IMR-90 (cell line): ENCODE results near the gene MRPL9.

Experiments
- BHLHE40 ChIP-seq: fragments of 150-350 bp; IDR thresholded peaks from 2 replicates; pipeline ENCODE4 v1.6.1; 2016; ENCODE audit warnings: mild to moderate bottlenecking, low read depth, low read length
- CTCF ChIP-seq: conservative IDR thresholded peaks from 2 replicates; pipeline ENCODE4 v1.5.1; 2012; ENCODE audit warnings: mild to moderate bottlenecking, low read depth, low read length, improper control_type of control experiment
- ELK1 ChIP-seq: fragments of 150-350 bp; IDR thresholded peaks from 2 replicates; pipeline ENCODE4 v1.6.1; 2016; ENCODE audit warnings: low read depth, mild to moderate bottlenecking, low read length, moderate library complexity, borderline replicate concordance
- FOS ChIP-seq: fragments of 150-350 bp; IDR thresholded peaks from 2 replicates; pipeline ENCODE4 v1.6.1; 2016; ENCODE audit warnings: low read depth, low read length
- MAFK ChIP-seq: IDR thresholded peaks from 2 replicates; pipeline ENCODE4 v1.6.1; 2012; ENCODE audit warnings: low read depth, low read length, improper control_type of control experiment
- POLR2A ChIP-seq: IDR thresholded peaks from 2 replicates; pipeline ENCODE4 v1.6.1; 2012; ENCODE audit warnings: mild to moderate bottlenecking, low read depth, low read length
- RAD21 ChIP-seq: IDR thresholded peaks from 2 replicates; pipeline ENCODE4 v1.6.1; 2012; ENCODE audit warnings: low read length, improper control_type of control experiment
- RCOR1 ChIP-seq: IDR thresholded peaks from 2 replicates; pipeline ENCODE4 v1.6.1; 2012; ENCODE audit warnings: mild to moderate bottlenecking, low read length, improper control_type of control experiment; ENCODE audit not compliant: insufficient replicate concordance
- USF2 ChIP-seq: fragments of 150-350 bp; IDR thresholded peaks from 2 replicates; pipeline ENCODE4 v1.6.1; 2017; ENCODE audit warnings: mild to moderate bottlenecking, antibody characterized with exemption, low read length, low read depth

GRCh38 chr1:151733126-151733525, 30.2 kb downstream of the MRPL9 start:
- TF ChIP-seq CTCF (no peak), POLR2A (no peak), RAD21 (no peak), ELK1 (no peak), MAFK (no peak), RCOR1 (no peak), BHLHE40 (no peak), FOS (no peak), USF2 (no peak)
